KOPT-K1 (cell line): ENCODE results near the gene CMTR1.
A peak's percentile ranks its signal among the peaks of the same experiment; 100 is the strongest.

Experiments
- H3K27ac ChIP-seq: fragments of 200-600 bp; sonication (generic); 2 replicates; pipeline ENCODE4 v1.5.1; 2016; ENCODE audit warnings: antibody characterized with exemption, mild to moderate bottlenecking, low read depth, low read length; ENCODE audit not compliant: poor library complexity, severe bottlenecking
- H3K36me3 ChIP-seq: fragments of 200-600 bp; sonication (generic); 2 replicates; pipeline ENCODE4 v1.5.1; 2017; ENCODE audit warnings: antibody characterized with exemption, mild to moderate bottlenecking, low read length, moderate library complexity; ENCODE audit not compliant: insufficient read depth
- H3K9me3 ChIP-seq: fragments of 200-600 bp; sonication (generic); 2 replicates; pipeline ENCODE4 v1.5.1; 2017; ENCODE audit warnings: antibody characterized with exemption, low read length, mild to moderate bottlenecking; ENCODE audit not compliant: insufficient read depth, poor library complexity, severe bottlenecking

The CMTR1 gene

DNA sequence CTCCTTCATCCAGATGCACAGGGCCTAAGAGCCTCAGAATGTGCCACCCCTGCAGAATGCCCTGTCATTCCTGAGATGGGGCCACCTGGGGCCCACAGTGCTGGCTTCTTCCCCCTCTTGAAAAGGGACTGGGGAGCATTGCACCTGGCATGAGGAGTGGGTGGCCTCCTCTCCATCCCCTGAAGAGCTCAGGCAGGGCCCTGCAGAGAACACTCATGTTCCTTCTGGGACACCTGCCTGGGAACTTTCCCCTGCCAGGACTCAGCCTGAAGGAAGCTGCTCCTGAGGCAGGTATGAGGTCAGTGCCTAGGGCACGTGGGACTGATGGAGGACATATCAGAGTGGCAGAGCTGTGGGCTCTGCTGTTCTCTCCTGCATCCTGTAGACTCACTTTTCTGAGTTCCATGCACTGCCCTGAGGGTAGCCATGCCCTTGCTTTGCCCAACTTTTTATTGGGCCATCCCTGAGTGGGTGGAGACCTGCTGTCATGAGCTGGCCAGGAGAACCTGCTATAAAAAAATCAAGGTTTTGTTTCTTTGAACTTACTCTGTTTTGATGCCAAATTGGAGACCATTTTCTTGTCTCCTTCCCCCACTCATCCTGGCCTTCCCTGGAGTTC is 47.2 kb downstream of the CMTR1 start:
- peaks cover 99% of the 10 kb centered on the region for H3K36me3 ChIP-seq
- no peaks in the 10 kb centered on the region for H3K9me3 ChIP-seq
- no peak overlapping the region for H3K27ac ChIP-seq

DNA sequence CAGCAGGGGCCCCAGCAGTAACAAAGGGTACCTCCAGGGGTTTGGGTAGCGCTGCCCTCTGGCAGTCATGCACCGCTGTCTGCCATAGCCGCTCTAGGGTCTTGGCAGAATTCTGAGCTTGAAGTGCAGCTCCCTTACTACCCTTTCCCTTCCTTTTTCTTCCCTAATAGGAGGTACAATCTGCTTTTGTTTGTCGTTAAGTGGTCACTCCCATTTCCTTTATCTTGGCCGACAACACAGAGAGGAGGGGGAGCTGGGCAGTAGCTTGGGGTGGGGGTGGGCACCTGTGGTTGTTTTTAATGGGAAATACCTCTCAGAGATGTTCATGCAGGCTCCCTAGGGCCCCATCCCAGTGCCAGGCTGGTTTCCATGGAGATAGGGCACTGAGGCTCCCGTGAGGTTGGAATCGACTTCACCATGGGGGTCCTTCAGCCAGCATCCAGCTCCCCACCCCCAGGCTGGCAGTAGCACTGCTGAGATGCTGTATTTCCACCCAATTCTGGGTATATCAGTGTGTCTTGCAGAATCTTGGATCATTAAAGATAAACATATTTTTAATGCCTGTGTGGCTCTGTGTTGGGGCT is 48.0 kb downstream of the CMTR1 start:
- H3K27ac ChIP-seq: no peak overlapping the region
- peaks cover 97% of the 10 kb centered on the region for H3K36me3 ChIP-seq
- H3K9me3 ChIP-seq: no peaks in the 10 kb centered on the region

DNA sequence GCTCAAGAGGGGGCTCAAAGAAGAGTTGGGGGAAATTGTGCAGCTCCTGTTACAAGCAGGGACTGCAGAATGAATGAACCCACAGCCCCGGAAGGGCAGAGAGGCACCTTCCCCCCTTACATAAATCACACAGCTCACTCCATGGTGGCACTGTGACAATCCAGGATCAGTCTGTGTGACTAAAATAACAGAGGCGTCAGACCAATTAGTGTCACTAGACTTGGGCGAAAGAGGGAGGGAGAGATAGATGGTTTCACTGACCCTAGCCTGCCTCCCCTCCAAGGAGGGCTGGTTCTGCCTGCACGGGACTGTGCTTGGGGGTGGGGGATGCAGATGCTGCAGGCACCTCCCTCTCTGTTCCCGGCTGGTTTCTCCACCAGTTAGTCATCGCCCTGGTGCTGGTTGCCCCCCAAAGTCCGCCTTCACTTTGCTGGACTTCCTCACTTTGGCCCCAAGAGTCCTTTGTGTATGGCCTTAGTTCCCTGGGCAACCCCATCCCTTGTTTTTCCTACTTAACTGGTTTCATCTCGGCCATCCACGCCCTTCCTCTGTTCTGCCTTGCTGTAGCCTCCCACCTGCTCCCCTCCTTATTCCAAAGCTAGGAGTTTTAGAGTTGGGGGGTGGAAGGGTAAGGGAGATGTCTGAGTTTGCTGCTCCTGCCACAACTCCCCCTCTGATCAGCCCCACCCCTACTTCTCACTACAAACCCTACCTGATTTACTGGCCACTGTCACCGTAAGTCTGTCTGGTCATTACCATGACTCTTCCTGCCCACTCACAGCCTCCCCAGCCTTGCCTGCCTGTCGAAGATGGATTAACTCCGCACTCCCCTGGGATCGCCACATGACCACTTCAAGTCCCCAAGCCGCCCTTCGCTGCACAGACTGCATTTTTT is 48.9 kb downstream of the CMTR1 start:
- peaks cover 95% of the 10 kb centered on the region for H3K36me3 ChIP-seq
- no peaks in the 10 kb centered on the region for H3K9me3 ChIP-seq
- H3K27ac ChIP-seq: no peak overlapping the region

DNA sequence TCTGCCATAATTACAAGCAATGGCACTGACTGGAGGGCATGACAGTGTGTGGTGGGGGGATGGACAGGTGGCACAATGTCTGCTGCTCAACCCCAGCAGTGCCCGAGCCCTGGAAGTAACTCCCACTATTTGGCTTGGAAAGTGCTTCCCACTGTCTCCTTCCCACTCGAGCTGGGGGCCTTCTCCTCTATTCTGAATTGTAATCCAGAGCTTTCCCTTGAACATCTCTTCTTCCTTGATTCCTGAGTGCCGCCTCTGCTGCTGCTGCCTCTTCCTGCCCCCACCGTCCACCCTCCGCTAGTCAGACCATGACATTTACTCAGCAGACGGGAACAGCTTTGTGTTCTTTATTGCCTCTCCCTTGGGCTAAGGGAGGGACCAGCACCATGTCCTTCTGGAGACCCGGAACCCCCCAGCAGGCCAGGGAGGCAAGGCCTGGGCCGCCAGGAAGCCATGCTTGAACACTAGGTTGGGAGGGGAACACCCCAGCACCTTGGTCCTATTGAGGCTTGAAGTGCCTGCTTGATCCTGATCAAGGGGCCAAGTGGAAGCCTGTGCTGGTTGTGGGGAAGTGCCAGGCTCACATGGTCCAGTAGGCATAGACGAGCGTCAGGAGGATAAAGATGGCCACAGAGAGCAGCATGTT is 49.7 kb downstream of the CMTR1 start:
- Histone ChIP-seq H3K27ac (no peak overlapping the region), H3K36me3 (peaks cover 87% of the 10 kb centered on the region), H3K9me3 (no peaks in the 10 kb centered on the region)

DNA sequence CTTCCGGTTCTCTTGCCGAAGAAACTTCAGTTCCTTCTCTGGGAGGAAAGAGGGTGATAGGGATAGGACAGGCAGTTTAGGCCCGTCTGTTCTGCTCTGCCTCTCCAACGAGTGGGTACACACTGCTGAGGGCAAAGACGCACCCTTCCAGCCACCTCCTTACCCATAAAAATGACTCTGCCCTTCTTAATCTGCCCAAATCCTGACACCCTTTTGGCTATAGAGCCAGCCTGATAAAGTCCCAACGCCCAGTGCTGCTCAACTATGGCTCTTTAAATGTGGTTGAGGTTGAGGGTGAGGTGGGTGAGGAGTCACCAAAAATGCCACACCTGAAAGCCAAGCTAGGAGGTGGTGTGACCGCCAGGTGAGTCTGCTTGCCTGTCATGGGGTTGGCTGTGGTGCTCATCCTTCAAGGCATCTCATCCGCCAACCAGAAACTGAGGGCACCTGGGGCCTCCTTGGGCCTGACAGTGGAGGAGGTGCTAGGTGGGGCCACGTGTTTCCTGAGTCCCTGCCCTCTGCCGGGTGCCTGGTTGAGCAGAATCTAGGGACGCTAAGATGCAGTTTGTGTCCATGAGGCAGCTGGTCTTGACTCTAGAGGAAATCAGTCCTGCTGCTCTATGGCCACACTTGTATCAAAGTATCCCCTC is 50.4 kb downstream of the CMTR1 start:
- no peak overlapping the region for H3K27ac ChIP-seq
- H3K36me3 ChIP-seq: peaks cover 86% of the 10 kb centered on the region
- H3K9me3 ChIP-seq: no peaks in the 10 kb centered on the region

DNA sequence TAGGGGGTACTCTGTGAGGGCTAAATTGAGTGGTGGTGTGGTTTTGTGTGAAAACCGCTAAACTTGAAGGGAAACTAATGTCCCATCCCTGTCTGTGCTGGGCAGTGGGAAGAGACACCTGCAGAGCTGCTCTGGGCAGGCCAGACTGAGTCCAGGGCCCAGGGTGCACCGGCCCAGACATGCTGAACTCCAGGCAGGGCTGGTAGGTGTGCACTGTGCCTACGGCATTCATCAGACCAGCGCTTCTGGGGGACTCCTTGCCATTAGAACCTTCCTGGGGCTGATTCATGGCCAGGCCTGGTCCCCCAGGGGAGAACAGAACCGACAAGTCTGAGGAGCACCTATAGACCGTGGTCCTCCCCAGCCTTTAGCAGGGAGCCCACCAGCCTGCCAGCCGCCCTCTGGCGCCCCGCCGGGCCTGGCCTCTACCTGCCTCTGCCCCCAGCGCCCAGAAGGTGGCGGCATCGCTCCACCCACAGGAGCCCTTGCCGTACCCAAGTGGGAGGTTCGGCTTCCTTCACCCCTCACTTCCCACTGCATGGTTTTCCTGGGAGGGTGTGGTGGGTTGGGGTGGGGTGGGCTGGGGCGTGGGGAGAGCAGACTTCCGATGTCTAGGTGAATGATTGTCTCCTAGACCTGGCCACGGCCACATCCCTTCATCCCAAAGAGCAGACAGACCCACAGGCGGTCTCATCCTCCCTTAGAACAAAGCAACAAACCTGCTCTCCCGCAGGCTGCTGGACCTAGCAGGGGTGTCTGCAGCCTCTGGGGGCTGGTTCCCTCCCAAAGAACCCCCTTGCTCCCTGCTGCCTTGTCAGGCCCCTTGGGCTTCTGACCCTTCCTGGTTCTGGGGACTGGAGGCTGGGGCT is 51.1 kb downstream of the CMTR1 start:
- Histone ChIP-seq H3K36me3 (peaks cover 83% of the 10 kb centered on the region), H3K27ac (no peak overlapping the region), H3K9me3 (no peaks in the 10 kb centered on the region)

DNA sequence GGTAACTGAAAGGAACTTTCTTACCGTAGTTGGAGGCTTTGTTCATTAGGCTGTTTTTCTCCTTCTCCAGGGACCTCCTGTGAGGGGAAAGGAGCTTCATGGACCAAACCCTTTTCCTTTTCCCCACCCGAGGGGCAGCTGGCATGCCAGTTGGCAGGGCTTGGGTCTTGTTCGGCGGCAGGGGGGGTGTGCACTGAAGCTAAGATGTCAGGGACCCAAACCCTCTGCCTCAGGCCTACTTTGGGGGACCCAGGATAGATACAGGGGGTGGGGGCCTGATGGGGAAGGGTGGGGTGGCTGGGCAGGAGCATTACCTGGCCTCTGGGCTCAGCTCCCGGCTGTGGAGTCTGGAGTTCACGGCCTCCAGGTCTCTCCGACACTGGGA is 51.8 kb downstream of the CMTR1 start:
- Histone ChIP-seq H3K36me3 (peaks cover 76% of the 10 kb centered on the region), H3K27ac (no peak overlapping the region), H3K9me3 (no peaks in the 10 kb centered on the region)

DNA sequence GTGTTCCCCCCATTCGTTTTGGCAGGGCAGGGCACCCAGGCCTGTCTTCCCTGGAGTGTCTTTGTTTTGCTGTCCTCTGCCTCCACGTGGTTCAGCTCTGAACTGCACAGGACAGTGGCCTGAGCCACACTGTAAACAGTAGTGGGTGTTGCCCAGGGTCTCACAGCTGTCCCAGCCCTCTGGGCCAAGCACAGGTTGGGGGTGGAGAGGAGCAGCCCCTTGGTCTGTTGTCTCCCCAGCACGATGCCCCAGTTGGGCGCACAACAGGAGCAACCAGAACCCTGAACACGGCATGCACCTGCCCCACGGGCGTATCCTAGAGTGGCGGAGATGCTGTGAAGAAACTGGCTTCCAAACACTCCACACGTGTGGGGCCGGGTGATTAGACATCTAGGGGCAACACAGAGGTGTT is 52.3 kb downstream of the CMTR1 start:
- no peaks in the 10 kb centered on the region for H3K9me3 ChIP-seq

DNA sequence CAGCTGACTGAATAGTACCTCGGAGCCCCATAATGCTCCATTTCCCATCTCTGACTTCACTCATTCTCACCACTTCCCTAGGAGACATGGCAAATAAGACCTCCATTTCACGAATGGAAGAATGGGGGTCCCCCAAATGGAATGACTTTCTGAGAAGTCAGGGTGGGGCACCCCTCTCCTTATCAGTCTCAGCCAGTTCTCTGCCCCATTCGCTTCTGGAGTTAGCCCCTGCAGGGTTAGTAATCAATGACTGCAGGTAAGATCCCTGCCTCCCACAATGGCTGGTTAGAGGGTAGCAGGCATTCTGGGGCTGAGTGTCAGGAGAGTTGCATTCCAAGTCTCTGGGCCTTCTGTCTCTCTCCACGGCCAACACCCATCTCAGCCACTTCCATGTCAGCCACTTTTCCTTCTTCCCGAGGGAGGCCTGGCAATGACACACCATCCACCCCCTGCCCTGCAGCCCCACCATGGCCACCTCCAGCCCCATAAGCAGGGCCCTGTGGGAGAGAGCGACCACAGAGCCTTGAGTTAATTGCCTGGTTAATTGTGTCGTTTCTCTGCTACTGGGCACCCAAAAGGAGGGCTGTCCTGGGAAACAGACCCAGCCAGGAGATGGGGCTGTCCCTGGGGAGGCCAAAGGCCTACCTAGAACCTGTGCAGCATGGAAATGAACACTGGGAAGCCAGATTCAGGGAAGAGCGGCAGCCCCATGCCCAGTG is 53.3 kb downstream of the CMTR1 start:
- H3K36me3 ChIP-seq: peaks cover 61% of the 10 kb centered on the region

More for the DNA sequence above, 52.3 kb downstream of the CMTR1 start:
- Histone ChIP-seq H3K27ac (no peak overlapping the region), H3K36me3 (peaks cover 71% of the 10 kb centered on the region)

DNA sequence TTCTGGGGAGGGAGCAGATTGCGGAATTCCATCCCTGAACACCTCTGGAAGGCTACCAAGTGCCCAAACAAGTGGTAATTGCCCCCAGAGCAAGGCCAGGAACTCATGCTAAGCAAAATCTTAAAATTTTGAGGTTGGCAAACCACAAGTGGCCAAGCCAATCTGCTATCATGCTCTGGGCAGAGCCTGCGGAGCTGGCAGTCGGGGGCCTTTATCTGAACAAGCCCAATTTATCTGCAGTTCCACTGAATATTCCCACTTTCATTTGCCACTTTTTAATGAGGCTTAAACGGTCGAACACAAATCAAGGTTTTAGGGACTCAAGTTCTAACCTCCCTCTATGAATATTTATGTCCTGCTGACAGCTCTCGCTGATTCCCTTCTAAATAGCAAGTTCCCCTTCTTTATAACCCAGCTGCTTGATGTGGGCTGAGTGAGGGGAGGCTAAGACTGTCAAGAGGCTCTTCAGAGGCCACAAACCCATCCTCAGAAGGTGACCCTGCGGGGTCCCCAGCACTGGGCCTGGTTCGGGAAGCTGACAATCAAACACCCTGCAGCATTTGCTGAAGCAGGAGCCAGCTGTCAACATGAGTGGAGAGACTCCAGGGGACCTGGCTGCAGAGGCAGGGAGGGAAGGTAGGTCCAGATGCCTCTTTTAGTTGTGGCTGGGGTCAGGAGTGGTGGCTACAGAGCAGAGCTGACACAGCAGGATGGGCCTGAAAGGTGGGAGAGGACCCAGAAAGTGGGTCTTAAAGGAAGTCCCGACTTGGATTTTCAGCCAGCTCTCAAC is 54.8 kb downstream of the CMTR1 start:
- Histone ChIP-seq H3K27ac (no peak overlapping the region), H3K9me3 (no peaks in the 10 kb centered on the region), H3K36me3 (peaks cover 46% of the 10 kb centered on the region)

More for the DNA sequence above, 53.3 kb downstream of the CMTR1 start:
- H3K9me3 ChIP-seq: no peaks in the 10 kb centered on the region
- no peak overlapping the region for H3K27ac ChIP-seq

DNA sequence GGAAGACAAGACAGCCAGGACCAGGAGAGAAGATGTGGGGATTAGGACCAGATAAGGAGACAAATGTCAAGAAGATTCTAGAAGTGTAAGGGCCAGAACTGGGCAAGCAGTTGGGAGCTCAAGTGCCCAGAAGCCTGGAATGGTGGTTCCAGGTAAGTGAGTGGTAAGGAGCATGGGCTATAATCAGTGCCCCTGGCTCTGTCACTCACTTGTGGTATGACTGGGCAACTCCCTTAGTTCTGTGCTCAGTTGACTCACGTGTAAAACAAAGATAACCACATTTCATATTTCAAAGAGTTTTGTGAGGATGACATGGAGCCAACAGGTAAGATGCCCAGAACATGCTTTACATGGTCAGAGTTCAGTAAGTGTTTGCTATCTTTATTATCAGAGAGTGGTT is 55.5 kb downstream of the CMTR1 start:
- H3K36me3 ChIP-seq: peaks cover 39% of the 10 kb centered on the region

DNA sequence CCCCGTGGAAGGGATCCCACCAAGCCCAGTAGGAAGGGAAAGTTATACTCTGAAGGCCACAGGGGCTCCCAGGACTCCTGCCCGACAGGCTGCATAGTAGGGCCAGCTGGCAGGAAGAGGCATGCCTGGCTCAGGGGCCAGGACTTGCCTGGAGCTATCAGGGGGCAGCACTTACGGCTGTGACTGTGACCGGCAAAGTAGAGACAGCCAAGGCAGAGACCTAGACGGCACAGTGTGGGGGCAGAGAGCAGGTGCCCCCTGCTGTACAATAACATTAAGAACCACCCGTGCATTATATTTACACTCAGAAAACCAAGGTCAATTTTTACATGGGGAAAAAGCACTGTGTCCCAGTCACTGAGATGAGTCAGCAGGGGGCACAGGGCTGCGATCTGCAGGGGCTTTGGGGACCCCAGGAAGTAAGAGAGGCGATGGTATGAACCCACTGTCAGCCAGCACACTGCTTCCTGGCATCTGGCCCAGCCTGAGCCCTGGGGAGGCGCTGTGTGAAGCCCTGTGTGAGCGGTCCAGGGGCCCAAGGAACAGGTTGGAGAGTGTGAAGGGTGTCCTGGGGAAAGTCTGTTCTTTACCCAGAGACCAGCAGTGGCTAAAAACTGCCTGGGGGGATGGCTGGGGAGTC is 56.8 kb downstream of the CMTR1 start:
- H3K9me3 ChIP-seq: no peaks in the 10 kb centered on the region
- peak overlapping the region; percentile 35 for H3K27ac ChIP-seq
- H3K36me3 ChIP-seq: peaks cover 27% of the 10 kb centered on the region

More for the DNA sequence above, 55.5 kb downstream of the CMTR1 start:
- no peak overlapping the region for H3K27ac ChIP-seq
- H3K9me3 ChIP-seq: no peaks in the 10 kb centered on the region
